Activated T-cell treated with anti-CD3 and anti-CD28 coated beads for 1 hour (primary cell): ENCODE data around the gene POP5.
A peak's percentile ranks its signal among the peaks of the same experiment; 100 is the strongest.

Source experiments
- DNase-seq: peaks from one replicate; pipeline ENCODE4 v3.0.0-alpha.2; 2020; ENCODE audit warnings: low read depth

The POP5 gene

DNA sequence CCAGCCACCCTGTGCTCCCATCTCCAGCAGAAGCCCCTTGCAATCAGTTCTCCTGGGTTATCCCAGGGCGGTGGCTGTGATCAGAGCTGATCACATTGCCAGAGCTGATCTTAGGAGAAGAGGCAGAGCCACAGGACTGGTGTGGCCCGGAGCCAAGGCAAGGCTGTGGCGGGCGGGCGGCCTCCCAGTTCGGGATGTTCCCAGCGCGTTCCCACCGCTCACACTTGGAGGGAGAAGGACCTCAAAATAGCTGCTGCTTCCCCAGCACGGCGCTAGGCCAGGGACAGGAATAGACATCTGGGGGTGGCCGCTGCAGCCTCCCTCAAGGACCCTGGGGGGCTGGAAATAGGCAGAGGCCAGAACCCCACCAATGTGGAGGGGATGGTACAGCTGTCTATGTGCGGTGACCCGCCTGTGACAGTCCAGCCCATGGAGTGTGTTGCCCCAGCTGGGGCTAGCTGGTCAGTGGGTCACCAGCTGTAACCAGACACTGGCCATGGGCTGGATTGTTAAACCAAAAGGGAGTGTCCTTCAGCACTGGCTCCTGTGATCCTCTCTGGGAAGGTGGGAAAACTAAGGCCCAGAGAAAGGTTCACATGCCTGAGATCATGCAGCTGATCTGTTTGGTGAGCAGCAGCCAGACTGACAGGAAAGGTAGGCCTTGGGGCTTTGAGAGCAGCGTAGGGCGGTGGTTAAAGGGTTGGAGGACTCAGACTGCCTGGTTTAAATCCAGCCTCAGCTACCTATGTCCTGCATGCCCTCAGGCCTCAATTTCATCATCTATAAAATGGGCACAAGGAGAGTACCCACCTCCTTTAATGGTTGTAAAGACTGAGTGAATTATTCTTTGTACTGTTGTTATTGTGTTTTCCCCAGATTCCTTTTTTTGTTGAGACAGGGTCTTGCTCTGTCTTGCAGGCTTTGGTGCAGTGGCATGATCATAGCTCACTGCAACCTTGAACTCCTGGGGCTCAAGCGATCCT, 8.0 kb upstream of the POP5 start:
- no peak for DNase-seq

DNA sequence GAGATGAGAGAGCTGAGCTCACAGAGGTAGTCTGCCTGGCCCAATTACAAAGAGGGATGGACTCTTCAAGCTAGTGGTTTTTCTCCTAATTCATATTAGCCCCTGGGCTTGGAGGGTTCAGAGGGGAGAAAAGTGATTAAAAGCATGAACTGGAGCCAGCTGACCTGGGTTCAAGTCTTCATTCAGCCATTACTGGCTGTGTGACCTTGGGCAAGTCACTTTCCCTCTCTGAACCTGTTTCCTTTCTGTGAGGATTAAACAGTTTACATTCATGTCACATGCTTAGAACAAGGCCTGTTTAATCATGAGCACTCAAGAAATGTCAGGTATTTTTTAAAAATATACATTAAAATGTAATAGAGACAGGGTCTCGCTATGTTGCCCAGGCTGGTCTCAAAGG, 7.2 kb upstream of the POP5 start:
- no peak for DNase-seq

- DNase-seq = no peak
Observed at GRCh38 chr12:120586860-120587259, 5.7 kb upstream of the POP5 start.

DNA sequence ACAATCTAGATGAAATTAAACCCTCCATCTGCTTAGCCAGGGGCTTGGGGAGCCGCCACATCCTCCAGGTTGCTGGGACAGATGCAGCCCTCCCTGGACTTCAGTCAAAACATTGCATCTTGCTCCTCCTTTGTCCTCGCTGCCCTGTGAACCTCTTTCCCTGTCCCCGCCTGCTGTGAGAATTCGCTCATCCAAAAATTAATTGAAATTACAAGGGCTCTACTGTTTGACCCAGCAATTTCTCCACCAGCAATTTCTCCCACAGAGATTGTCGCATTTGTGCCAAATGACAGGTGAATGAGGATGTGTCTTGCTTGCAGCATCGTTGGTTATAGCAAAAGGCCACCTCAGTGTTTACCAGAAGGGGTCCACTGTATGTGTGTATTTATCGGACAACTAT, 5.0 kb upstream of the POP5 start:
- DNase-seq = no peak

GRCh38 chr12:120584343-120585149, 3.3 kb upstream of the POP5 start:
- peak; percentile 34 for DNase-seq

DNA sequence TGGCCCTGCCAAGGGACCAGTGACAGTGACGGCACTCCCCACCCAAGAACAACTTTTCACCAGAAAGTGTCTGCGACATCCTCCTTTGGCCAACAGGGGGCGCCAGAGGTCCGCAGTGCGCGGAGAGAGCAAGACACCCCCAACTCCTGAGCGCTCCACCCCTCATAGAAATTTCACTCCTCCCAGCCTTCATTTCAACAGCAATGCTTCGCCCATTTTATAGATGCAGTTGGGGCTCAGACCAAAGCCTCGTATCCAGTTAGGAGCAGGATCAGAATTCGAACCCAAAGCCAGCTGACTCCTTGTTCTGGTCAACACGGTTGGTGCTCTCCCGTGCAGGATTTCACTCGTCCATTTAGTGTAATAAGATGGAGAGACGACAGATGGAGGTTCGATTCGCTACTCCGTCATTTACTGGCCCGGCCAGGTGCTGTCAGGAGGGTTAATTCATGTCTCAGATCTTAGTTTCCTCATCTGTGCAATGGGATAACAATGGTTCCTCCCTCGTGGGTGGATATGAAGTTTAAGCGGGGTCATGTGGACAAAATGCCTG, 2.4 kb upstream of the POP5 start:
- DNase-seq = peak; percentile 88

GRCh38 chr12:120581998-120582397, 796 bp upstream of the POP5 start:
- DNase-seq = no peak

DNA sequence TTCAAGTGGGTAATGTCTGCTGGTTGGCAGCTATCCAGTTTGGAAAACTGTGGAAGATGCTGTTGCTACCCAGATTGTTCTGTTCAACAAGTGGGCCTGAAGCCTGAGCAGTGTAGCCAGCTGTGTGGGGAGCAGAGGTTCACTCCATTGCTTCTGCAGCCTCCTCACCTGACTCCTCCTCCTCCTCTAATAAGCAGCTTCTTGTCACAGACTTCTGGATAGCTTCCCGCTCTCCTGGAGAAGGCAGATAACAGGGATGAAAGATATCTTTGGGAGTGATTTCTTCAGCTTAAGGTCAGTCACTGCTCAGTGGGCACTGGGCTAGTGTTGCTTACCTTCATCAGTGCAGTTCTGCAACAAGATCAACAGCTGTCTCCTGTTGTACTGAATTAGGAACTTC, 2.0 kb downstream of the POP5 start:
- DNase-seq = no peak

- no peak for DNase-seq
Observed at GRCh38 chr12:120574106-120574505, 7.1 kb downstream of the POP5 start.

DNA sequence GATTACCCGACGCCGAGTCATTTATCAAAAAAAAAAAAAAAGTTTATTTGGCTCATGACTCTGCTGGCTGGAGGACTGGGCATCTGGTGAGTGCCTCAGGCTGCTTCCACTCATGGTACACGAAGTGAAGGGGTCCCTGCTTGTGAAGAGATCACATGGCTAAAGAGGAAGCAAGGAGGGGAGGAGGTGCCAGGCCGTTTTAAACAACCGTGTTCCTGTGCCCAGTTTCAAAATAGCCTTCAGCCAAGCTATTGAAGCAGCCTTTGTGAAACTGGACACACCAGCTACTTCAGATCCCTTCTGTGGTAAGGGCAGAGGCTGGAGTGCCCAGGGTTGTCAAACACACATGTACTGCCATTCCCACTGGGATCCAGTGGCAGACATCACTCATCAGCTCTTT, 7.6 kb downstream of the POP5 start:
- DNase-seq = no peak

DNA sequence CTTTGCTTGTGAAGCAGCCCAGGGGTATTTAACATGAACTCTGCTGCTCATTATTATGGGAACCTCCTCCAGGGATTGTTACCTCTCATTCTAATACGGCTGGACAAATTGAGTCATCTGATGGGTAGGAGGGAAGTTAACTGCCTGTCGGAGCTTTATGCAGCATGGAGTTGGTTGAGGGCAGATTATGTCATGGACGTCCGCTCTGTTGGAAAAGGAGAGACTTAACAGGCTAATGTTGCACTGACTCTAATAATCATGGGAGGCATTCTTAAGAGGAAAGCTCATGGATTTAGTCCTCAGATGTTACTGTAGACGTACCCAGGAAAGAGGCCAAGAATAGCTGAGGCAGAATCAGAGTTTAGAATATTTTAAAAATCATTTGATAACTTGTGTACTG, 9.9 kb downstream of the POP5 start:
- DNase-seq = no peak

- no peak for DNase-seq
Observed at GRCh38 chr12:120563495-120563894, 17.7 kb downstream of the POP5 start.

DNA sequence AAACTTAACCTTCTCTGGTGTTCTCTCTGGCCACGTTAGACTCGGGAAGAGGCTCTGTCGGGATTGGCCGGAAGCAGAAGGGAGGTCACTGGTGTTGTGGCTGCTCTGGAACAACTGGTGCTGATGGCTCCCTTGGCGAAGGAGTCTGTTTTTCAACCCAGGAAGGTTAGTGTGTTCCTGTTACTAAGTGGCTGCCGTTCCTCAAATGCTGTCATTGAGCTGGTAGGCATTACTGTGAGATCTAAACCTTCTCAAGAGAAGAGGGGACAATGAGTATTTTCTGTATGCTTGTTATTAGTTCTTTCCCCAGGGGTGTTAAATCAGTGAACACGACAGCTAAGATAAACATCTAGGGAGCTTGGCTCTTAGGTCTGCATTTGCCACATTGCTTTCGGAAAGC, 18.3 kb downstream of the POP5 start:
- DNase-seq = no peak

DNA sequence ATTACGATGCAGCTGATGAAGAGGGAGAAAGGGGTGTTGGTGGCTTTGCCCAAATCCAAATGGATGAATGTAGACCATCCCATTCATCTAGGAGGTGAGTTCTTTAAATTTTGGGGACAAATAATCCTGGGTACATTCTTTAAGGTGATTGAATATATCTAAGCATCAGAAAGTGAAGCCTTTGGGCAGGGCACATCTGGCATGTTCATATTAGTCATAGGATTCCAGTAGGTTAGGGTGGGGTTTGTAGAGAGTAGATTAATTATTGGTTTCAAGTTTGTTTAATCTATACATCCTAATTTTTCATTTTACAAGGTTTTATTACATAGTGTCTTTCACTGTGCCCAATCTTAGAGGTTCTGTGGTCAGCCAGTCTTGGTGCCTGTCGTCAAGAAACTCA, 23.6 kb downstream of the POP5 start:
- no peak for DNase-seq

DNA sequence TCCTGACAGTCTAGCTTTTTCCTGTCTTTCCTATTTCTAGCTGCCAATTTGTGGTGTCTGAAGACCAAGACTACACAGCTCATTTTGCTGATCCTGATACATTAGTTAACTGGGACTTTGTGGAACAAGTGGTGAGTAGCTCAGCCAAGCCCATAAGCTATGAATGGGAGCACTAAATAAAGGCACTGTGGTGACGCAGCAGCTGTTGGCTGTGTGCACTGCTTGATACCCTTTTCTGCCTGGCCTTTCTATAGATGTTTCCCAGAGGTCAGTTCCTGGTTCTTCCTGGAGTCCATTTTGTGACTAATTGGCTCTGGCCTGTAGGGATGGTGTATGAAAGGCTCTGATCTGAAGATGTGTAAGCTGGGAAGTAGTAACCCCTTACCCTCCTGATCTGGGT, 26.5 kb downstream of the POP5 start:
- DNase-seq = no peak

GRCh38 chr12:120546050-120546386, 35.2 kb downstream of the POP5 start:
- DNase-seq = no peak

DNA sequence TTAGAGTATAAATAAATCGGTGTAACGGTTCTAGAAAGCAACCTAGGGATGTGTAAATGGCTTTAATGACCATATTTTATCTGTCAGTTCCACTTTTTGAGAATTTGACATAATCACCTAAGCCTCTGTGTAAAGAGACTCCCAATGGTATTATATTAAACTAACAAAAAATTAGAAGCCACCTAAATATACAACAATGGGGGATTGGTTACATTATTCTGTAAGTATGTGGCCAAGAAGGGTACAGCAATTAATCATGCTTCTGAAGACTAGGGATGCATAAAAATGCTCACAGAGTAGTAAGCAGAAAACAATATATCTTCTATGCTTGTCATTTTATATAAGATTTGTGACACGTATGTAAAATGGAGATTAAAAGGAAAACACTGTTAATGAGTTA, 36.5 kb downstream of the POP5 start:
- DNase-seq = no peak

GRCh38 chr12:120542166-120542565, 39.0 kb downstream of the POP5 start:
- no peak for DNase-seq

- no peak for DNase-seq
Observed at GRCh38 chr12:120540445-120540844, 40.8 kb downstream of the POP5 start.

DNA sequence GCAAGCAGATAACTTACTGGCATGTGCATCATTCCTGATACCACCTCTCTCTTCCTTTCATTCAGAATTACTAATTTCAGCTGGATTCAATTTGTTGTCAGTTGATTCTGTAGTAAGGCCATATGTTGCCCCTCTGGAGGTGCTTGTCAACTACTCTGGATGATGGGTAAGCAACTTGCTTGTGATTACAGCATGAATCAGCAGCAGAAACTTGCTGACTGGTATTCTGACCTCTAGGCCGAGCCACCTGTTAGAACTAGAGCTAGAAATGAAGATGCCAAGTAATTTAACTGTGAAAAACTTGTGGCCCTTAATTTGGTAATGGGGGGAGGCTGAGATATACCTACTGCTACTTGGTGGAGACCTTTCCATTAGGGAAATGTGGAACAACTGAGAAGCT, 41.9 kb downstream of the POP5 start:
- no peak for DNase-seq

DNA sequence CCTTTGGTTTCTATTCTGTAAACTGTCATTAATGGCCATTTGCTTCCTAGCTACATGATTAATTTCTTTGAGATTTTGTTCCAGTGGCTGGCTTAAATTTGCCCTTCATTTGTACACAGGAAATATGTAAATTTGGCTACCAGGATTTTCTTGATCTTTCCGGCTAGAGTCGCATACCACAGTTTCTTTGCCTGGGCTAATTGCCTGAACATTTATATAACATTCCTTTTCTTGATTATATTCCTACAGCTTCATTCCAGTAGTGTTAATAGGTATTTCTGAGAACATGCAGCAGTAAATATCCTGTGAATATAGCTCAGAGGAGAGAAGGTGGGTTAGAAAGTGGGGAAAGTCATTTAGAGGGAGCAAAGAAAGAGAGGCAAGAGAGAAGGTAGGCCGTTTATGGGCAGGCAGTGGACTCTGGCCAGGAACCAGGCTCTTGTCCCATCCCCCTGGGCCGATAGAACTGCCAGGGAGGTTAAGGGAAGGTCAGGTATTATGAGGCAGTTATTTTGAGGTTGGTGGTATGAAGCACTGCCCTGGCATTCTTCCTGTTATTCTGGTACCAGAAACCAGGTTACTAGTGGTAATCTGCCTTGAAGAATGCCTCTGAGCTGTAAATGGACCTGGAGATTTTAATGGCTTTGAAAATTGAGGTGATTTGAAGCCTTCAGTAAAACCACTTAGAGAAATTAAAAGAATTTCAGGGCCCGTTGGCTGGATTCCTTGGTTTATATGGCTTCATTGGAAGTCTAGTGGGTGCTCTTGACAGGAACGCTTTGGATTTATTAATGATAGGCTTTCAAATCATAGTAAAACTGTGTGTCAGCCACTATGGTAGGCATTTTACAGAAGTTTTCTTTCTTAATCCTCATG, 42.7 kb downstream of the POP5 start:
- DNase-seq = no peak

DNA sequence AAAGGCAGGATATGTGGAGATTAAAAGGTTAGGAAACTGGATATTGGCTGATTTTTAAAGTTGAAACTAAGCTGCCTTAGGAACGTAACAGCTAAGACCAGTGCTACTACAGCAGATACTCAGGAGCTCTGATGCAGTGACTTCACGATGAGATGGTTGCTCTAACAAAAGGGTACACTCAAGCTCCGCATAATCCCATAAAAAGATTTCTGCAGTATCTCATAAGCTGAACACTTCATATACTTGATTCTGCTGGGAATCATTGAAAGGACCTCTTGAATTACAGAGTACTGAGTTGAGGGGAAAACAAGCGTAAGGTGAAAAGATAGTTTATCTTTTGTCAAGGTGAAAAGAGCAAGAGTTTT, 43.4 kb downstream of the POP5 start:
- DNase-seq = no peak
